GM23248 (cell line): Measurements from ENCODE around the gene APRT.

ENCODE experiments used
- EZH2 ChIP-seq: fragments of 200-600 bp; sonication (generic); IDR thresholded peaks from 2 replicates; pipeline ENCODE4 v1.6.1; 2018; ENCODE audit warnings: antibody characterized with exemption, mild to moderate bottlenecking; ENCODE audit not compliant: insufficient read depth, poor library complexity, severe bottlenecking
- EZH2phosphoT487 ChIP-seq: fragments of 200-600 bp; sonication (generic); IDR thresholded peaks from 2 replicates; pipeline ENCODE4 v1.6.1; 2018; ENCODE audit warnings: antibody characterized with exemption, moderate library complexity, mild to moderate bottlenecking, low read depth; ENCODE audit not compliant: insufficient read depth

- TF ChIP-seq EZH2 (no peak), EZH2phosphoT487 (no peak)
These were observed 11.5 kb downstream of the APRT start for GRCh38 chr16:88800277-88800592.
